ENCODE results near the gene ELOVL4.

GRCh38 chr6:79985128-79985527 is 37.8 kb upstream of the ELOVL4 start:
- TF ChIP-seq CTCF (IDR thresholded peaks at IDR 0.05; ENCODE audit: borderline replicate concordance, extremely low read depth, low read length, poor library complexity, severe bottlenecking) (no peak), EZH2 (IDR thresholded peaks at IDR 0.05; ENCODE audit: borderline replicate concordance, low read depth, low read length, severe bottlenecking) (no peak)
